Left ventricle myocardium inferior (tissue), 1 donor: Measurements from ENCODE around the gene ALPI. TPM values are rescaled to one million over a fixed set of nuclear protein-coding genes. Genes with fewer than 3 reads are reported as not detected.

Experiments
- DNase-seq: peaks from one replicate; pipeline ENCODE4 v3.0.0-alpha.2; 2020
- H3K27ac ChIP-seq: fragments of 200-600 bp; replicated peaks from 2 replicates; pipeline ENCODE4 v1.8.0; 2021
- H3K27me3 ChIP-seq: fragments of 200-600 bp; 2 replicates; pipeline ENCODE4 v1.8.0; 2021; ENCODE audit warnings: low read depth
- H3K36me3 ChIP-seq: fragments of 200-600 bp; 2 replicates; pipeline ENCODE4 v1.8.0; 2021
- H3K4me1 ChIP-seq: fragments of 200-600 bp; 2 replicates; pipeline ENCODE4 v1.8.0; 2021
- H3K4me3 ChIP-seq: fragments of 200-600 bp; 2 replicates; pipeline ENCODE4 v1.8.0; 2021; ENCODE audit warnings: mild to moderate bottlenecking, moderate library complexity
- H3K9me3 ChIP-seq: fragments of 200-600 bp; replicated peaks from 2 replicates; pipeline ENCODE4 v1.8.0; 2021
- CTCF ChIP-seq: fragments of 200-600 bp; IDR thresholded peaks from 2 replicates; pipeline ENCODE4 v1.8.0; 2021; ENCODE audit warnings: antibody characterized with exemption, mild to moderate bottlenecking, borderline replicate concordance
- intact Hi-C: fragments of 100-400 bp; cut with micrococcal nuclease; formaldehyde crosslinking; loops from one replicate; pipeline ENCODE4 v1.11.0; 2022
- total RNA-seq: library from RNA; stranded (reverse); fragmentation: NEBNext Ultra II Directional; extraction: Animal tissue kit (Norgen Biotek cat#: 25700); gene quantifications from one replicate; pipeline ENCODE4 v1.2.1, GENCODE V29; 2021
- donor health status: DM: no; HTN: yes; CAD: no; lungs with severe emphysema.

The ALPI gene
- total RNA-seq, 1 donor from 2014 or later = not detected

GRCh38 chr2:232508251-232508650, 52.3 kb downstream of the ALPI start:
- Histone ChIP-seq H3K9me3 (no peaks in the 10 kb centered on the region), H3K36me3 (no peaks in the 10 kb centered on the region), H3K4me3 (no peak overlapping the region), H3K4me1 (peaks cover 11% of the 10 kb centered on the region), H3K27me3 (peaks cover 64% of the 10 kb centered on the region), H3K27ac (no peak overlapping the region)
- intact Hi-C loops = no loop called here
- TF ChIP-seq CTCF = no peak
- DNase-seq = no peak

Other genes starting within 250 kb of the ALPI start
- gene ALPP, start 77.4 kb upstream of the ALPI start, total RNA-seq = not detected
- not detected for gene ALPG, start 49.3 kb upstream of the ALPI start, total RNA-seq
- gene ECEL1, start 31.7 kb downstream of the ALPI start, total RNA-seq = not detected
- not detected for gene PRSS56, start 64.2 kb downstream of the ALPI start, total RNA-seq
- gene CHRND, start 70.0 kb downstream of the ALPI start, total RNA-seq = not detected
- not detected for gene CHRNG, start 83.5 kb downstream of the ALPI start, total RNA-seq
- 2.4 TPM for gene TIGD1, start 94.4 kb downstream of the ALPI start, total RNA-seq
- 44.2 TPM for gene EIF4E2, start 94.5 kb downstream of the ALPI start, total RNA-seq
- gene EFHD1, start 177.5 kb downstream of the ALPI start, total RNA-seq = 29.7 TPM
- 59.9 TPM for gene GIGYF2, start 241.2 kb downstream of the ALPI start, total RNA-seq